GM23338 (cell line): Measurements from ENCODE around the gene RSPH10B. TPM values are rescaled to one million over a fixed set of nuclear protein-coding genes. Genes with fewer than 3 reads are reported as not detected.

Experiments
- ATAC-seq: fragments of 200-7000 bp; cut with Tn5 transposase; 3 replicates; pipeline ENCODE4 v1.9.1; 2020
- DNase-seq: peaks from one replicate; pipeline ENCODE4 v3.0.0-alpha.2; 2015; ENCODE audit warnings: low spot score
- H2AFZ ChIP-seq: fragments of 200-600 bp; sonication (generic); 2 replicates; pipeline ENCODE4 v1.8.0; 2016; ENCODE audit warnings: antibody characterized with exemption, mild to moderate bottlenecking, moderate library complexity
- H3F3A ChIP-seq: fragments of 200-600 bp; sonication (generic); replicated peaks from 2 replicates; pipeline ENCODE4 v1.8.0; 2017; ENCODE audit warnings: antibody characterized with exemption, mixed run types, low read depth
- H3K27ac ChIP-seq: fragments of 200-600 bp; sonication (generic); 2 replicates; pipeline ENCODE4 v1.6.1; 2016; ENCODE audit warnings: low read depth
- H3K27me3 ChIP-seq: fragments of 200-600 bp; sonication (generic); 2 replicates; pipeline ENCODE4 v1.8.0; 2016; ENCODE audit warnings: mild to moderate bottlenecking, mixed run types, moderate library complexity; ENCODE audit not compliant: insufficient read depth
- H3K36me3 ChIP-seq: fragments of 200-600 bp; sonication (generic); 2 replicates; pipeline ENCODE4 v1.8.0; 2016; ENCODE audit warnings: mild to moderate bottlenecking; ENCODE audit not compliant: insufficient read depth
- H3K4me1 ChIP-seq: fragments of 200-600 bp; sonication (generic); 2 replicates; pipeline ENCODE4 v1.8.0; 2016; ENCODE audit warnings: mild to moderate bottlenecking, moderate library complexity; ENCODE audit not compliant: insufficient read depth
- H3K4me2 ChIP-seq: fragments of 200-600 bp; sonication (generic); 2 replicates; pipeline ENCODE4 v1.7.1; 2017; ENCODE audit warnings: mixed run types
- H3K4me3 ChIP-seq: fragments of 200-600 bp; sonication (generic); 2 replicates; pipeline ENCODE4 v1.6.1; 2016; ENCODE audit warnings: mixed run types
- H3K79me2 ChIP-seq: fragments of 200-600 bp; sonication (generic); replicated peaks from 2 replicates; pipeline ENCODE4 v1.8.0; 2017; ENCODE audit warnings: mild to moderate bottlenecking; ENCODE audit not compliant: insufficient read depth
- H3K9me2 ChIP-seq: fragments of 200-600 bp; sonication (generic); 2 replicates; pipeline ENCODE4 v1.8.0; 2017; ENCODE audit not compliant: insufficient read depth
- H4K20me1 ChIP-seq: fragments of 200-600 bp; sonication (generic); replicated peaks from 2 replicates; pipeline ENCODE4 v1.8.0; 2017; ENCODE audit warnings: mild to moderate bottlenecking; ENCODE audit not compliant: insufficient read depth
- H3K27ac Mint-ChIP-seq: 2 replicates; pipeline ENCODE4 v1.8.0; 2020; ENCODE audit warnings: inconsistent platforms, mild to moderate bottlenecking, moderate library complexity, mixed read lengths
- H3K27me3 Mint-ChIP-seq: 3 replicates; pipeline ENCODE4 v1.8.0; 2022; ENCODE audit warnings: low read depth, mild to moderate bottlenecking, moderate library complexity, mixed read lengths, inconsistent platforms; ENCODE audit not compliant: insufficient read depth, poor library complexity
- H3K36me3 Mint-ChIP-seq: 3 replicates; pipeline ENCODE4 v1.8.0; 2021; ENCODE audit warnings: low read depth, mild to moderate bottlenecking, inconsistent platforms, moderate library complexity, mixed read lengths
- H3K4me1 Mint-ChIP-seq: 3 replicates; pipeline ENCODE4 v1.8.0; 2020; ENCODE audit warnings: mild to moderate bottlenecking, inconsistent platforms, mixed read lengths
- H3K4me3 Mint-ChIP-seq: 3 replicates; pipeline ENCODE4 v1.8.0; 2021; ENCODE audit warnings: moderate library complexity, mild to moderate bottlenecking, inconsistent platforms, mixed read lengths
- H3K9me3 Mint-ChIP-seq: 3 replicates; pipeline ENCODE4 v1.8.0; 2020; ENCODE audit warnings: moderate library complexity, mild to moderate bottlenecking, inconsistent platforms, mixed read lengths
- CREB1 ChIP-seq: fragments of 250-450 bp; sonication (Bioruptor Pico); IDR thresholded peaks from 2 replicates; pipeline ENCODE4 v1.5.0; 2020; ENCODE audit warnings: low read depth, mild to moderate bottlenecking, moderate library complexity
- CTCF ChIP-seq, 2 experiments: fragments of 200-600 bp in 1 of 2; sonication (generic) in 1 of 2; conservative IDR thresholded peaks; 2 replicates each; pipeline versions ENCODE4 v1.5.1 to v1.6.1; 2016 to 2017; ENCODE audit warnings: antibody characterized with exemption in 2 of 2, low read depth in 2 of 2, mild to moderate bottlenecking in 2 of 2, moderate library complexity in 1 of 2
- POLR2AphosphoS5 ChIP-seq: IDR thresholded peaks from 2 replicates; pipeline ENCODE4 v1.6.1; 2016; ENCODE audit warnings: antibody characterized with exemption, low read depth
- REST ChIP-seq: IDR thresholded peaks from one replicate; pipeline ENCODE4 v1.6.1; 2018; ENCODE audit warnings: antibody characterized with exemption; ENCODE audit not compliant: unreplicated experiment
- STAT1 ChIP-seq: IDR thresholded peaks from one replicate; pipeline ENCODE4 v1.6.1; 2016; ENCODE audit warnings: antibody characterized with exemption; ENCODE audit not compliant: unreplicated experiment
- ZNF331 ChIP-seq: fragments of 250-450 bp; sonication (Bioruptor Pico); IDR thresholded peaks from 2 replicates; pipeline ENCODE4 v1.5.0; 2020; ENCODE audit warnings: low read depth, mild to moderate bottlenecking, moderate library complexity
- ZNF462 ChIP-seq: fragments of 250-450 bp; sonication (Bioruptor Pico); IDR thresholded peaks from 2 replicates; pipeline ENCODE4 v1.5.0; 2020; ENCODE audit warnings: mild to moderate bottlenecking, moderate library complexity
- polyA plus RNA-seq: library from polyadenylated mRNA; unstranded; fragments of >200 nt; fragmentation: Nextera tagmentation; extraction: Ambion mirVana; gene quantifications from 2 replicates; pipeline ENCODE4 v1.2.1, GENCODE V29; 2016
- total RNA-seq: library from RNA; depleted of rRNA; stranded (reverse); fragments of >200 nt; shearing (Covaris generic); gene quantifications from 2 replicates; pipeline ENCODE4 v1.2.3, GENCODE V29; 2014

RSPH10B gene
- total and polyA plus RNA-seq, 2 experiments from 2014 or later: 0.99 to 5.9 TPM

- no peak for TF ChIP-seq CREB1
- no peak for TF ChIP-seq CTCF (conservative IDR thresholded peaks at IDR 0.05; ENCODE audit: low read depth in 2 of 2)
Observed at GRCh38 chr7:6007386-6007785, 36.9 kb upstream of the RSPH10B start (continued).

- H3K4me1 ChIP-seq: no peaks in the 10 kb centered on the region
- no peaks in the 10 kb centered on the region for H3F3A ChIP-seq
- ATAC-seq (peak; percentile 47), DNase-seq (peak; percentile 67)
- no peak for TF ChIP-seq ZNF462
- TF ChIP-seq ZNF331: no peak
- no peak for TF ChIP-seq REST
- TF ChIP-seq STAT1: no peak
- no peak for TF ChIP-seq CREB1
- TF ChIP-seq CTCF (conservative IDR thresholded peaks at IDR 0.05; ENCODE audit: low read depth in 2 of 2): peak; percentile 62 to 74
- TF ChIP-seq POLR2AphosphoS5: no peak
- peaks cover 42% of the 10 kb centered on the region for H3K36me3 ChIP-seq
- H3K36me3 Mint-ChIP-seq: peaks cover 71% of the 10 kb centered on the region
- H3K9me3 Mint-ChIP-seq: no peaks in the 10 kb centered on the region; the same call in 2 of the 3 replicates
- no peak overlapping the region for H3K27ac ChIP-seq
- H3K27me3 ChIP-seq: no peaks in the 10 kb centered on the region
- H3K27me3 Mint-ChIP-seq: peaks cover 4% of the 10 kb centered on the region
- no peaks in the 10 kb centered on the region for H3K4me1 Mint-ChIP-seq
- no peak overlapping the region for H3K4me3 Mint-ChIP-seq
- H3K27ac Mint-ChIP-seq: no peak overlapping the region
- H3K4me3 ChIP-seq: no peak overlapping the region
- no peaks in the 10 kb centered on the region for H3K79me2 ChIP-seq
- no peak overlapping the region for H2AFZ ChIP-seq
- H3K4me2 ChIP-seq: no peak overlapping the region
- no peaks in the 10 kb centered on the region for H3K9me2 ChIP-seq
- H4K20me1 ChIP-seq: peaks cover 5% of the 10 kb centered on the region; the same call in 1 of the 2 replicates
Observed at GRCh38 chr7:5997210-5997808, 26.8 kb upstream of the RSPH10B start.
